BJ (cell line): ENCODE results near the gene AIFM1. TPM values are rescaled to one million over a fixed set of nuclear protein-coding genes. Genes with fewer than 3 reads are reported as not detected.

Source experiments
- CTCF ChIA-PET: fragments of 350-600 bp; formaldehyde crosslinking; extraction: SDS; loops from one replicate; lab custom pipeline; 2021; ENCODE audit warnings: antibody characterized with exemption, inconsistent platforms; lab: Yijun Ruan, JAX
- POLR2A ChIA-PET: fragments of 300-600 bp; sonication (Branson Sonifier 250); formaldehyde crosslinking; extraction: SDS; loops from one replicate; lab custom pipeline; 2021; ENCODE audit warnings: antibody characterized with exemption; lab: Charles Lee
- DNase-seq: peaks from one replicate; pipeline ENCODE4 v3.0.0-alpha.2; 2011; ENCODE audit warnings: low read depth
- H3K27me3 ChIP-seq: 2 replicates; pipeline ENCODE4 v1.6.0; 2011; ENCODE audit warnings: low read length; ENCODE audit not compliant: control insufficient read depth, insufficient read depth
- H3K36me3 ChIP-seq: 2 replicates; pipeline ENCODE4 v1.5.1; 2011; ENCODE audit warnings: low read length; ENCODE audit not compliant: control insufficient read depth, insufficient read depth
- H3K4me3 ChIP-seq: 2 replicates; pipeline ENCODE4 v1.5.1; 2011; ENCODE audit warnings: low read depth, mild to moderate bottlenecking, control low read depth, low read length
- CTCF ChIP-seq: IDR thresholded peaks from 2 replicates; pipeline ENCODE4 v1.5.1; 2011; ENCODE audit warnings: low read depth, mild to moderate bottlenecking, control low read depth, inconsistent platforms, low read length, moderate library complexity; ENCODE audit not compliant: insufficient read depth
- polyA plus RNA-seq: library from polyadenylated mRNA; depleted of rRNA; stranded (reverse); fragments of >200 nt; gene quantifications from 2 replicates; pipeline ENCODE4 v1.2.3, GENCODE V29; 2011

AIFM1 gene
- polyA plus RNA-seq, 1 experiment: 23.2 TPM

GRCh38 chrX:130086447-130087206 is 79.0 kb downstream of the AIFM1 start:
- ChIA-PET POLR2A (interaction anchor here (0.6 kb wide), 1 partner anchor 12 kb away, joined by 3 read pairs; no protein-coding TSS in a partner anchor), CTCF (interaction anchor here (3.9 kb wide), 1 partner anchor 33 kb away, joined by 13 read pairs; no protein-coding TSS in a partner anchor)
- no peak for TF ChIP-seq CTCF
- H3K4me3 ChIP-seq: no peak overlapping the region
- no peak for DNase-seq
- no peaks in the 10 kb centered on the region for H3K27me3 ChIP-seq
- H3K36me3 ChIP-seq: no peaks in the 10 kb centered on the region

DNA sequence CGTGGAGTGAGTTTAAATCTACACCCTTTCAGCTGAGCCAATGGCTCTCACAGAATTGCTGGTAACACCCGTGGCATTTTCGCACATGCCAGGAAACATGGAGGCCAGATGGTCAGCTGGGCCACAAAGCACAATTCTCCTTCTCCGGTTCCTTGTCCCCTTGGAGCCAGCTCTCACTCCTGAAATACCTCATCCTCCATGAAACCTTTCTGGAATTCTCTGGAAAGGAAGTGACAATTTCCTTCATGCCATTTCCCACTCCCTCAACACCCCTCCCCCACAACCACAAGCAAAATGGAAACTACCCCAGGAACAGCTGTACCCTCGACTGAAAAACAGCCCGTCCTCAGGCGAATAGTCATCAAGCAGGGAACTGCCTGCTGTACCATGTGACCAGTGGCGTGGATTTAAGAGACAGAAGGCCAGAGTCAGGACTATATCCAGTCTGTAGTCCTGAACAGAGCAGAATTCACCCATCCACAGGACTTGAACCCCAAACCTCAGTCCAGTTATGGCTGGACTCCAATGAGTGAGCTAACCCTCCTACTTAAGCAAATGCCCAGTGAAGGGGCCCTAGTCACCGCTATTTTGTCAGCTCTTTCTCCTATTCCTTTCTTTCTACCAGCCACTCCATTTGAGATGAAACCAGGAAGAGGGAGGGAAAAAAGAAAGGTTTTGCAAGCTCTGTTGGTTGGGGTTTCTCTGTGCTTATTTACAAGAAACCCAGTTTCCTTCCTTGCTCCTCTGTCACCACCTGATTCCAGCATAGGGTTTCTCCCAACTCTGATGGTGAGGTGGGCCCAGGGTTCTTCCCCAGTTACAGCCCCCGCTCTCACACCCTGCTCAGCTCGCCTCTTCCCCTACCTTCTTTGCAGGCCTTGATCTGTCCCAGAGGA is 79.8 kb downstream of the AIFM1 start:
- no peak for TF ChIP-seq CTCF
- ChIA-PET CTCF (interaction anchor here (0.8 to 3.9 kb wide), 2 partner anchors 16 to 34 kb away, joined by 4 to 13 read pairs; no protein-coding TSS in a partner anchor), POLR2A (no interaction called here)
- no peak for DNase-seq
- H3K4me3 ChIP-seq: no peak overlapping the region
- no peaks in the 10 kb centered on the region for H3K27me3 ChIP-seq
- no peaks in the 10 kb centered on the region; the same call in 1 of the 2 replicates for H3K36me3 ChIP-seq

GRCh38 chrX:130084631-130085237 is 80.9 kb downstream of the AIFM1 start:
- Histone ChIP-seq H3K4me3 (no peak overlapping the region), H3K36me3 (no peaks in the 10 kb centered on the region; the same call in 1 of the 2 replicates), H3K27me3 (no peaks in the 10 kb centered on the region)
- no peak for DNase-seq
- ChIA-PET POLR2A (no interaction called here), CTCF (interaction anchor here (0.7 to 3.9 kb wide), 3 partner anchors 10 to 35 kb away, joined by 3 to 13 read pairs (median 4); no protein-coding TSS in a partner anchor)
- TF ChIP-seq CTCF: no peak

GRCh38 chrX:130083656-130084382 is 81.8 kb downstream of the AIFM1 start:
- CTCF ChIA-PET: interaction anchor here (0.6 to 3.9 kb wide), 2 partner anchors 12 to 36 kb away, joined by 3 to 13 read pairs; no protein-coding TSS in a partner anchor
- POLR2A ChIA-PET: no interaction called here
- no peak for TF ChIP-seq CTCF
- Histone ChIP-seq H3K36me3 (no peaks in the 10 kb centered on the region; the same call in 1 of the 2 replicates), H3K4me3 (no peak overlapping the region), H3K27me3 (no peaks in the 10 kb centered on the region)
- DNase-seq: no peak
